ENCODE results near the gene CDKAL1. TPM values are rescaled to one million over a fixed set of nuclear protein-coding genes. Genes with fewer than 3 reads are reported as not detected.
A peak's percentile ranks its signal among the peaks of the same experiment; 100 is the strongest.

The CDKAL1 gene
- total and polyA plus RNA-seq, 9 of the 15 experiments (the other 6 are each of a cell fraction or from before 2014, with no cell fraction given) = 11.2 to 36.3 (median 20.1) TPM

GRCh38 chr6:20575125-20575524 is 40.9 kb downstream of the CDKAL1 start:
- FAIRE-seq (peak; percentile 55), DNase-seq (ENCODE audit: extremely low read depth in 1 of 4, low spot score in 3 of 4) (peak; percentile 69 to 87 (median 74)), ATAC-seq (peak; percentile 83)
- H3K4me3 ChIP-seq = no peak overlapping the region
- peaks cover 24% of the 10 kb centered on the region for H4K20me1 ChIP-seq (replicated peaks; ENCODE audit: control insufficient read depth, insufficient read depth, low read length)
- intact Hi-C loops (cut with micrococcal nuclease) = loop anchor here (10.0 kb wide), 1 partner anchor 270 kb away; no protein-coding TSS in a partner anchor
- in situ Hi-C loops (cut with MboI) = no loop called here
- CTCF ChIA-PET (ENCODE audit: low intra/inter-chr PET ratio) = no interaction called here
- H3K27me3 ChIP-seq (ENCODE audit: control insufficient read depth in 2 of 2, insufficient read depth in 2 of 2, low read length in 2 of 2) = no peaks in the 10 kb centered on the region
- WGBS (ENCODE audit: insufficient coverage, low coverage, missing lambda C conversion rate) = 0% methylated on average over 1 of the region's 1 CpG
- no peak overlapping the region for H2AFZ ChIP-seq (ENCODE audit: low read depth, low read length)
- BruUV-seq (replicated peaks) = no TSS peak
- no peak overlapping the region for H3K9ac ChIP-seq (ENCODE audit: insufficient read depth in 1 of 2, low read depth in 2 of 2, low read length in 2 of 2)
- H3K9me1 ChIP-seq (ENCODE audit: control insufficient read depth, insufficient read depth, low read length) = no peaks in the 10 kb centered on the region
- H3K27ac ChIP-seq (ENCODE audit: extremely low read depth, low read depth, low read length) = no peak overlapping the region
- POLR2A ChIA-PET = interaction anchor here (0.7 to 1.3 kb wide), 4 partner anchors 10 to 106 kb away, joined by 3 read pairs; no protein-coding TSS in a partner anchor
- H3K9me3 ChIP-seq (replicated peaks; ENCODE audit: control insufficient read depth, insufficient read depth, low read depth, low read length) = no peaks in the 10 kb centered on the region
- peaks cover 19% of the 10 kb centered on the region for H3K36me3 ChIP-seq (ENCODE audit: control insufficient read depth, insufficient read depth, low read length)
- H3K4me2 ChIP-seq (ENCODE audit: insufficient read depth, low read length) = no peak overlapping the region
- peaks cover 2% of the 10 kb centered on the region; the same call in 1 of the 3 replicates for H3K79me2 ChIP-seq (ENCODE audit: control insufficient read depth, insufficient read depth, low read length)
- peaks cover 0 to 14% of the 10 kb centered on the region in 2 experiments; a peak in 3 of 5 replicates for H3K4me1 ChIP-seq (replicated peaks in 1 of 2; ENCODE audit: control insufficient read depth in 2 of 2, insufficient read depth in 2 of 2, low read length in 2 of 2)
- peak; percentile 73 for TF ChIP-seq PKNOX1 (IDR thresholded peaks at IDR 0.05)
- TF ChIP-seq ZBED1 (IDR thresholded peaks at IDR 0.05) = peak; percentile 86; the same call in 1 of the 2 replicates
- TF ChIP-seq HES1 (IDR thresholded peaks at IDR 0.05; ENCODE audit: low read depth) = peak; percentile 88
- TF ChIP-seq NR4A1 (CRISPR knock-in tag; IDR thresholded peaks at IDR 0.05) = no peak
- TF ChIP-seq NR4A1 (tag; IDR thresholded peaks at IDR 0.05) = peak; percentile 61; the same call in 1 of the 2 replicates
- no peak for TF ChIP-seq IRF2 (CRISPR knock-in tag; IDR thresholded peaks at IDR 0.05)
- TF ChIP-seq TFAP4 (CRISPR knock-in tag; IDR thresholded peaks at IDR 0.05; ENCODE audit: borderline replicate concordance) = no peak
- TF ChIP-seq ZNF639 (CRISPR knock-in tag; conservative IDR thresholded peaks at IDR 0.05 in 1 of 2, IDR thresholded peaks at IDR 0.05 in 1 of 2) = peak in 1 of 2 experiments; percentile 91; a peak in 2 of 4 replicates
- peak; percentile 88 for TF ChIP-seq ARID3A (IDR thresholded peaks at IDR 0.05; ENCODE audit: borderline replicate concordance, low read depth, low read length)
- no peak for TF ChIP-seq KAT2B (IDR thresholded peaks at IDR 0.05; ENCODE audit: low read depth, low read length)
- no peak for TF ChIP-seq MAFG (tag; conservative IDR thresholded peaks at IDR 0.05)
- TF ChIP-seq RBFOX2 (IDR thresholded peaks at IDR 0.05; ENCODE audit: low read depth, low read length) = no peak
- peak in 1 of 2 experiments; percentile 40 for TF ChIP-seq NCOA2 (IDR thresholded peaks at IDR 0.05; ENCODE audit: partially characterized antibody in 2 of 2)
- TF ChIP-seq CCNT2 (IDR thresholded peaks at IDR 0.05; ENCODE audit: borderline replicate concordance, extremely low read depth, insufficient read length, low read depth, low read length) = peak; percentile 96
- TF ChIP-seq CBFA2T3 (IDR thresholded peaks at IDR 0.05) = peak; percentile 98
- TF ChIP-seq ZNF197 (CRISPR knock-in tag; IDR thresholded peaks at IDR 0.05; ENCODE audit: low read depth) = peak; percentile 97
- peak; percentile 81; the same call in 1 of the 2 replicates for TF ChIP-seq ESRRA (IDR thresholded peaks at IDR 0.05; ENCODE audit: borderline replicate concordance, low read depth)

Data from K562 (cell line).